H9 (cell line): ENCODE measurements around the gene NBEAL2. TPM values are rescaled to one million over a fixed set of nuclear protein-coding genes. Genes with fewer than 3 reads are reported as not detected.

Experiments
- DNase-seq: peaks from one replicate; pipeline ENCODE4 v3.0.0-alpha.2; 2017
- H2AFZ ChIP-seq: one replicate; pipeline ENCODE4 v1.6.1; 2013; ENCODE audit warnings: mild to moderate bottlenecking, low read length, control low read depth, moderate library complexity
- H2AK5ac ChIP-seq: 2 replicates; pipeline ENCODE4 v1.6.1; 2013; ENCODE audit warnings: low read length, control low read depth, mixed read lengths; ENCODE audit not compliant: insufficient read length
- H2BK120ac ChIP-seq: one replicate; pipeline ENCODE4 v1.6.1; 2013; ENCODE audit warnings: low read depth, mild to moderate bottlenecking, low read length, control low read depth, inconsistent platforms; ENCODE audit not compliant: poor library complexity, severe bottlenecking
- H2BK12ac ChIP-seq: 2 replicates; pipeline ENCODE4 v1.6.1; 2013; ENCODE audit warnings: low read length, control low read depth, mixed read lengths, low read depth; ENCODE audit not compliant: insufficient read length
- H2BK15ac ChIP-seq: 2 replicates; pipeline ENCODE4 v1.6.1; 2013; ENCODE audit warnings: low read depth, low read length, control low read depth
- H2BK20ac ChIP-seq: one replicate; pipeline ENCODE4 v1.6.1; 2013; ENCODE audit warnings: low read depth, mild to moderate bottlenecking, low read length, control low read depth, inconsistent platforms; ENCODE audit not compliant: poor library complexity, severe bottlenecking
- H2BK5ac ChIP-seq: 2 replicates; pipeline ENCODE4 v1.6.1; 2013; ENCODE audit warnings: low read length, control low read depth, mixed read lengths; ENCODE audit not compliant: insufficient read length
- H3K14ac ChIP-seq: 2 replicates; pipeline ENCODE4 v1.6.1; 2013; ENCODE audit warnings: low read length, control low read depth; ENCODE audit not compliant: insufficient read depth
- H3K18ac ChIP-seq: 2 replicates; pipeline ENCODE4 v1.6.1; 2013; ENCODE audit warnings: low read depth, mild to moderate bottlenecking, mixed read lengths, low read length, control low read depth; ENCODE audit not compliant: insufficient read length
- H3K23ac ChIP-seq: 2 replicates; pipeline ENCODE4 v1.6.1; 2013; ENCODE audit warnings: low read length, control low read depth, mixed read lengths, low read depth; ENCODE audit not compliant: insufficient read length
- H3K23me2 ChIP-seq: 2 replicates; pipeline ENCODE4 v1.6.1; 2013; ENCODE audit warnings: low read depth, mild to moderate bottlenecking, mixed read lengths, low read length, control low read depth; ENCODE audit not compliant: insufficient read length, poor library complexity, severe bottlenecking
- H3K27ac ChIP-seq: 2 replicates; pipeline ENCODE4 v1.5.1; 2013; ENCODE audit warnings: low read length, control low read depth, mixed read lengths, low read depth; ENCODE audit not compliant: insufficient read length
- H3K27me3 ChIP-seq: 2 replicates; pipeline ENCODE4 v1.6.1; 2013; ENCODE audit warnings: low read length, control low read depth, inconsistent platforms; ENCODE audit not compliant: insufficient read depth
- H3K4ac ChIP-seq: 2 replicates; pipeline ENCODE4 v1.6.1; 2013; ENCODE audit warnings: low read depth, mild to moderate bottlenecking, control low read depth, inconsistent platforms, low read length, moderate library complexity
- H3K4me1 ChIP-seq: 2 replicates; pipeline ENCODE4 v1.6.1; 2013; ENCODE audit warnings: low read length, control low read depth, inconsistent platforms; ENCODE audit not compliant: insufficient read depth
- H3K4me2 ChIP-seq: 2 replicates; pipeline ENCODE4 v1.6.1; 2013; ENCODE audit warnings: low read length, control low read depth, mixed read lengths; ENCODE audit not compliant: insufficient read length, insufficient read depth
- H3K56ac ChIP-seq: 2 replicates; pipeline ENCODE4 v1.6.1; 2013; ENCODE audit warnings: low read depth, mild to moderate bottlenecking, mixed read lengths, low read length, control low read depth; ENCODE audit not compliant: insufficient read length
- H3K79me1 ChIP-seq: 2 replicates; pipeline ENCODE4 v1.6.1; 2013; ENCODE audit warnings: low read depth, mild to moderate bottlenecking, moderate library complexity, low read length, control low read depth, inconsistent platforms; ENCODE audit not compliant: insufficient read depth, poor library complexity, severe bottlenecking
- H3K79me2 ChIP-seq: 2 replicates; pipeline ENCODE4 v1.6.1; 2013; ENCODE audit warnings: low read length, control low read depth, inconsistent platforms; ENCODE audit not compliant: insufficient read depth
- H3K9ac ChIP-seq: 2 replicates; pipeline ENCODE4 v1.6.1; 2013; ENCODE audit warnings: low read length, control low read depth, mixed read lengths; ENCODE audit not compliant: insufficient read length; ENCODE audit errors: extremely low read depth
- H3K9me3 ChIP-seq: one replicate; pipeline ENCODE4 v1.6.1; 2013; ENCODE audit warnings: low read depth, low read length, inconsistent platforms; ENCODE audit not compliant: control insufficient read depth
- H3T11ph ChIP-seq: one replicate; pipeline ENCODE4 v1.6.1; 2013; ENCODE audit warnings: mild to moderate bottlenecking, low read length, control low read depth, inconsistent platforms
- H4K20me1 ChIP-seq: one replicate; pipeline ENCODE4 v1.6.1; 2013; ENCODE audit not compliant: control insufficient read depth, insufficient read length, insufficient read depth
- H4K5ac ChIP-seq: 2 replicates; pipeline ENCODE4 v1.6.1; 2013; ENCODE audit warnings: low read depth, mild to moderate bottlenecking, mixed read lengths, low read length, control low read depth; ENCODE audit not compliant: insufficient read length
- H4K8ac ChIP-seq: replicated peaks from 2 replicates; pipeline ENCODE4 v1.6.1; 2013; ENCODE audit warnings: low read length, control low read depth, mixed read lengths, low read depth; ENCODE audit not compliant: insufficient read length
- H4K91ac ChIP-seq: 2 replicates; pipeline ENCODE4 v1.6.1; 2013; ENCODE audit warnings: low read depth, mild to moderate bottlenecking, moderate library complexity, mixed read lengths, low read length, control low read depth; ENCODE audit not compliant: insufficient read length
- H3K27ac Mint-ChIP-seq, 3 experiments: 2 replicates in 2 of 3; 3 replicates in 1 of 3; pipeline ENCODE4 v1.8.0; 2020 to 2021; ENCODE audit warnings: mixed read lengths in 3 of 3, mild to moderate bottlenecking in 1 of 3, moderate library complexity in 1 of 3
- H3K27me3 Mint-ChIP-seq: 2 replicates; pipeline ENCODE4 v1.8.0; 2021; ENCODE audit warnings: low read depth, mild to moderate bottlenecking, moderate library complexity, mixed read lengths
- H3K36me3 Mint-ChIP-seq, 3 experiments: 2 replicates in 2 of 3; 3 replicates in 1 of 3; pipeline ENCODE4 v1.8.0; 2020 to 2021; ENCODE audit warnings: low read depth in 3 of 3, mixed read lengths in 3 of 3; ENCODE audit not compliant: insufficient read depth in 1 of 3
- H3K4me1 Mint-ChIP-seq, 2 experiments: 2 replicates each; pipeline ENCODE4 v1.8.0; 2020; ENCODE audit warnings: mixed read lengths in 2 of 2
- H3K4me3 Mint-ChIP-seq, 2 experiments: 2 replicates in 1 of 2; 3 replicates in 1 of 2; pipeline ENCODE4 v1.8.0; 2020 to 2021; ENCODE audit warnings: mild to moderate bottlenecking in 2 of 2, mixed read lengths in 2 of 2, moderate library complexity in 1 of 2
- H3K9me3 Mint-ChIP-seq, 2 experiments: 2 replicates in 1 of 2; 3 replicates in 1 of 2; pipeline ENCODE4 v1.8.0; 2020; ENCODE audit warnings: mild to moderate bottlenecking in 2 of 2, mixed read lengths in 2 of 2, moderate library complexity in 1 of 2
- CTCF ChIP-seq: fragments of 200-600 bp; sonication (generic); conservative IDR thresholded peaks from 3 replicates; pipeline ENCODE4 v1.8.0; 2021; ENCODE audit warnings: antibody characterized with exemption, mild to moderate bottlenecking
- WGBS: extraction: QIAGEN DNeasy Blood & Tissue Kit; methylation state at CpG from one replicate; pipeline ENCODE4 v1.1.7; 2013; ENCODE audit warnings: missing lambda C conversion rate, low lambda C conversion rate, mixed read lengths; ENCODE audit not compliant: insufficient read length; ENCODE audit errors: extremely low coverage; 5-methylcytosine and 5-hydroxymethylcytosine counted together
- total RNA-seq: library from RNA; stranded (reverse); gene quantifications from 2 replicates; pipeline ENCODE4 v1.2.1, GENCODE V29; 2021

NBEAL2 gene
- total RNA-seq, 1 experiment from 2014 or later = 52.1 TPM

DNA sequence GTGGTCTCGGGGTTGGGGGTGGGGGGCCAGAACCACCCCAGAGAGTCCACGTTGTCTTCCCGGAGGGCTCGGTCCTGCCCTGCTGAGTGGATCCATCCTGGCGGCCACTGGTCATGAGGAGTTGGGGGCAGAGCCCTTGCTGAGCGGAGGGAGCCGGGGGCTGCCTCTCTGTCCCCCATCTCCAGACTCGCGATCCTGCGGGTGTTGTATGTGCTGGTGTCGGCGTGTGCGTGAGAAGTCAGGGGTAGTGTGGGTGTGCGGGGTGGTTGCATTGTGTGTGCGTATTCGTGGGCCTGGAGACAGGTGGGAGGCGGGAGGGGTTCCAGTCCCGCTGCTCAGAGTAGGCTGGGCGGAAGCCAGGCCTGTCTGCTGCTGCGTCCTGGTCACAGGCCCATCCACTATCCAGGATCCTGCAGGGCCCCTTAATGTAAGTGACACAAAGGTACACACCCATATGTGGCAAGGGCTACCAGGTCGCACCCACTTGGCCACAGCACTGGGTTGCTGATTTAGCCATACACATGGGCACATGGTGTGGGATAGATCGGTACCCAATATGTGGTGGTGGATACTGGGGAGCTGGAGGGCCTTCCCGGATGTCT lies 30.7 kb downstream of the NBEAL2 start:
- Histone ChIP-seq H2AK5ac (no peak overlapping the region), H3K23ac (no peak overlapping the region), H3K27me3 (no peaks in the 10 kb centered on the region), H4K91ac (peak overlapping the region; percentile 23), H2AFZ (no peak overlapping the region), H3K79me2 (no peaks in the 10 kb centered on the region), H3K56ac (no peak overlapping the region), H4K5ac (no peak overlapping the region), H3K9ac (no peak overlapping the region), H3K79me1 (no peaks in the 10 kb centered on the region), H3K23me2 (peaks cover 4% of the 10 kb centered on the region), H2BK120ac (no peak overlapping the region), H3K9me3 (no peaks in the 10 kb centered on the region), H3K14ac (peak overlapping the region; percentile 99), H2BK5ac (no peak overlapping the region), H2BK20ac (no peak overlapping the region), H2BK12ac (peak overlapping the region; percentile 12), H4K8ac (no peak overlapping the region), H3T11ph (no peak overlapping the region), H3K27ac (no peak overlapping the region), H3K18ac (peak overlapping the region; percentile 75), H2BK15ac (no peak overlapping the region), H3K4me1 (no peaks in the 10 kb centered on the region), H3K4me2 (peak overlapping the region; percentile 28), H4K20me1 (no peaks in the 10 kb centered on the region), H3K4ac (peak overlapping the region; percentile 88; the same call in 1 of the 2 replicates)
- no peaks in the 10 kb centered on the region for H3K27me3 Mint-ChIP-seq
- no CpG with 5 or more reads among the region's 23 CpGs for WGBS
- H3K4me1 Mint-ChIP-seq = peaks cover 16 to 18% of the 10 kb centered on the region in 2 experiments
- H3K27ac Mint-ChIP-seq = peak overlapping the region; percentile 93 to 99 (median 98); a peak in 6 of 7 replicates
- no peaks in the 10 kb centered on the region for H3K9me3 Mint-ChIP-seq
- H3K4me3 Mint-ChIP-seq = peak overlapping the region; percentile 77 to 81
- DNase-seq = no peak
- no peak for TF ChIP-seq CTCF
- H3K36me3 Mint-ChIP-seq = peaks cover 14 to 23% (median 17%) of the 10 kb centered on the region in 3 experiments
